IMR-90 (cell line): Measurements from ENCODE around the gene TMEM263. TPM values are rescaled to one million over a fixed set of nuclear protein-coding genes. Genes with fewer than 3 reads are reported as not detected.
A peak's percentile ranks its signal among the peaks of the same experiment; 100 is the strongest.

Experiments
- ATAC-seq: fragments of 200-7000 bp; cut with Tn5 transposase; 2 replicates; pipeline ENCODE4 v1.9.1; 2020; ENCODE audit warnings: low read depth, mild to moderate bottlenecking, moderate library complexity
- BruUV-seq: library from RNA; stranded (reverse); fragments of 400-500 nt; replicated peaks from 2 replicates; lab custom pipeline; 2021; lab: Mats Ljungman, UMichigan
- CTCF ChIA-PET: fragments of 300-600 bp; formaldehyde crosslinking; extraction: SDS; loops from one replicate; lab custom pipeline; 2021; ENCODE audit warnings: antibody characterized with exemption; lab: Yijun Ruan, JAX
- POLR2A ChIA-PET: fragments of 300-600 bp; sonication (Branson Sonifier 250); formaldehyde crosslinking; loops from one replicate; lab custom pipeline; 2022; ENCODE audit warnings: antibody characterized with exemption; ENCODE audit not compliant: unreplicated experiment; lab: Charles Lee
- DNase-seq: peaks from one replicate; pipeline ENCODE4 v3.0.0; 2013
- H2AFZ ChIP-seq: replicated peaks from 2 replicates; pipeline ENCODE3; 2013; ENCODE audit warnings: low read length, mild to moderate bottlenecking; ENCODE audit not compliant: poor library complexity
- H2AK5ac ChIP-seq: 2 replicates; pipeline ENCODE4 v1.6.1; 2013; ENCODE audit warnings: low read depth, low read length, inconsistent platforms
- H2AK9ac ChIP-seq: replicated peaks from 2 replicates; pipeline ENCODE3; 2013; ENCODE audit warnings: mild to moderate bottlenecking, low read depth, low read length, moderate library complexity; ENCODE audit not compliant: poor library complexity
- H2BK120ac ChIP-seq: 2 replicates; pipeline ENCODE4 v1.6.1; 2013; ENCODE audit warnings: low read depth, low read length, inconsistent platforms
- H2BK15ac ChIP-seq: 3 replicates; pipeline ENCODE4 v1.6.1; 2013; ENCODE audit warnings: low read depth, low read length, inconsistent platforms
- H2BK20ac ChIP-seq: 2 replicates; pipeline ENCODE4 v1.6.1; 2013; ENCODE audit warnings: low read depth, mild to moderate bottlenecking, inconsistent platforms, low read length, moderate library complexity
- H2BK5ac ChIP-seq: 2 replicates; pipeline ENCODE4 v1.6.1; 2013; ENCODE audit warnings: mild to moderate bottlenecking, low read depth, low read length, inconsistent platforms; ENCODE audit not compliant: poor library complexity, severe bottlenecking
- H3K14ac ChIP-seq: replicated peaks from 2 replicates; pipeline ENCODE4 v1.6.1; 2013; ENCODE audit warnings: low read depth, low read length, inconsistent platforms
- H3K18ac ChIP-seq: 2 replicates; pipeline ENCODE4 v1.6.1; 2013; ENCODE audit warnings: low read depth, low read length, control low read depth
- H3K23ac ChIP-seq: 2 replicates; pipeline ENCODE4 v1.6.1; 2013; ENCODE audit warnings: low read depth, low read length, inconsistent platforms
- H3K27ac ChIP-seq: 2 replicates; pipeline ENCODE4 v1.5.1; 2013; ENCODE audit warnings: mild to moderate bottlenecking, control low read depth, low read length; ENCODE audit not compliant: insufficient read depth
- H3K27me3 ChIP-seq: 2 replicates; pipeline ENCODE4 v1.6.1; 2013; ENCODE audit warnings: low read length; ENCODE audit not compliant: control insufficient read depth, insufficient read depth
- H3K36me3 ChIP-seq: 2 replicates; pipeline ENCODE4 v1.6.1; 2013; ENCODE audit warnings: low read length, mixed read lengths; ENCODE audit not compliant: control insufficient read depth, insufficient read depth
- H3K4ac ChIP-seq: 2 replicates; pipeline ENCODE4 v1.6.1; 2013; ENCODE audit warnings: low read depth, low read length, inconsistent platforms
- H3K4me1 ChIP-seq: 2 replicates; pipeline ENCODE4 v1.6.1; 2013; ENCODE audit warnings: low read length, mixed read lengths; ENCODE audit not compliant: control insufficient read depth, insufficient read depth
- H3K4me2 ChIP-seq: 2 replicates; pipeline ENCODE4 v1.6.1; 2013; ENCODE audit warnings: low read depth, mild to moderate bottlenecking, control low read depth, low read length, moderate library complexity
- H3K4me3 ChIP-seq: 2 replicates; pipeline ENCODE4 v1.5.1; 2013; ENCODE audit warnings: low read depth, mild to moderate bottlenecking, control low read depth, low read length, moderate library complexity; ENCODE audit not compliant: insufficient read depth
- H3K56ac ChIP-seq: 2 replicates; pipeline ENCODE4 v1.6.1; 2013; ENCODE audit warnings: low read length, inconsistent platforms; ENCODE audit not compliant: insufficient read depth; ENCODE audit errors: extremely low read depth
- H3K79me1 ChIP-seq, 2 experiments: 2 replicates each; pipeline ENCODE4 v1.6.1; 2013; ENCODE audit warnings: low read length in 2 of 2, inconsistent platforms in 1 of 2, low read depth in 1 of 2
- H3K9ac ChIP-seq: 2 replicates; pipeline ENCODE4 v1.6.1; 2013; ENCODE audit warnings: low read depth, low read length, control low read depth
- H3K9me1 ChIP-seq: 2 replicates; pipeline ENCODE4 v1.6.1; 2013; ENCODE audit warnings: low read length, inconsistent platforms; ENCODE audit not compliant: insufficient read depth
- H3K9me3 ChIP-seq: 2 replicates; pipeline ENCODE4 v1.6.1; 2013; ENCODE audit warnings: low read length; ENCODE audit not compliant: control insufficient read depth, insufficient read depth
- H4K20me1 ChIP-seq: 2 replicates; pipeline ENCODE4 v1.6.1; 2013; ENCODE audit warnings: low read length, inconsistent platforms; ENCODE audit not compliant: insufficient read depth
- H4K5ac ChIP-seq: 2 replicates; pipeline ENCODE4 v1.6.1; 2013; ENCODE audit warnings: mild to moderate bottlenecking, low read depth, low read length, control low read depth
- H4K8ac ChIP-seq, 2 experiments: 2 replicates each; pipeline ENCODE4 v1.6.1; 2013; ENCODE audit warnings: low read depth in 2 of 2, low read length in 2 of 2, control low read depth in 1 of 2, inconsistent platforms in 1 of 2
- H4K91ac ChIP-seq: 2 replicates; pipeline ENCODE4 v1.6.1; 2013; ENCODE audit warnings: low read depth, low read length, inconsistent platforms; ENCODE audit not compliant: insufficient read depth
- BHLHE40 ChIP-seq: fragments of 150-350 bp; IDR thresholded peaks from 2 replicates; pipeline ENCODE4 v1.6.1; 2016; ENCODE audit warnings: mild to moderate bottlenecking, low read depth, low read length
- CEBPB ChIP-seq: IDR thresholded peaks from 2 replicates; pipeline ENCODE4 v1.6.1; 2012; ENCODE audit warnings: low read depth, low read length, improper control_type of control experiment
- FOS ChIP-seq: fragments of 150-350 bp; IDR thresholded peaks from 2 replicates; pipeline ENCODE4 v1.6.1; 2016; ENCODE audit warnings: low read depth, low read length
- NFE2L2 ChIP-seq: fragments of 150-350 bp; IDR thresholded peaks from 2 replicates; pipeline ENCODE4 v1.6.1; 2016; ENCODE audit warnings: low read depth, mild to moderate bottlenecking, low read length
- RCOR1 ChIP-seq: IDR thresholded peaks from 2 replicates; pipeline ENCODE4 v1.6.1; 2012; ENCODE audit warnings: mild to moderate bottlenecking, low read length, improper control_type of control experiment; ENCODE audit not compliant: insufficient replicate concordance
- SMC3 ChIP-seq: fragments of 150-350 bp; IDR thresholded peaks from 2 replicates; pipeline ENCODE4 v1.6.1; 2016; ENCODE audit warnings: low read depth, mild to moderate bottlenecking, antibody characterized with exemption, low read length, moderate library complexity
- WGBS, 2 experiments: methylation state at CpG; one replicate each; pipeline versions ENCODE4 v1.1.5 to v1.1.7; 2013; ENCODE audit warnings: missing lambda C conversion rate in 2 of 2; ENCODE audit not compliant: insufficient read length in 1 of 2; ENCODE audit errors: extremely low coverage in 2 of 2; 5-methylcytosine and 5-hydroxymethylcytosine counted together
- dilution Hi-C: fragments of 300-500 bp; cut with HindIII; formaldehyde crosslinking; loops from one replicate; pipeline ENCODE4 v1.14.3; 2018; ENCODE audit warnings: low sequenced_read_pairs; ENCODE audit not compliant: unreplicated experiment
- in situ Hi-C: fragments of 300-500 bp; cut with MboI; formaldehyde crosslinking; loops from 3 replicates; pipeline ENCODE4 v1.14.3; 2019; ENCODE audit warnings: low sequenced_read_pairs, inconsistent platforms, mixed read lengths
- intact Hi-C: fragments of 100-400 bp; cut with micrococcal nuclease; formaldehyde crosslinking; loops from 2 replicates; pipeline ENCODE4 v1.10.0; 2022
- polyA plus RNA-seq, 3 experiments: library from polyadenylated mRNA; depleted of rRNA; stranded (reverse); fragments of >200 nt; gene quantifications; 2 replicates each; pipeline ENCODE4 v1.2.3, GENCODE V29; 2012; ENCODE audit warnings: low replicate concordance in 1 of 3
- total RNA-seq: library from RNA; depleted of rRNA; stranded (reverse); fragments of >200 nt; gene quantifications from 2 replicates; pipeline ENCODE4 v1.2.3, GENCODE V29; 2012
- TF ChIP-seq, protein P1 (sequence below): fragments of 150-350 bp; IDR thresholded peaks from 2 replicates; pipeline ENCODE4 v1.6.1; 2016; ENCODE audit warnings: low read depth, mild to moderate bottlenecking, low read length, moderate library complexity, borderline replicate concordance

TMEM263 gene
- total and polyA plus RNA-seq, 2 of the 4 experiments (the other 2 are of a cell fraction): 47.9 to 99.7 TPM

GRCh38 chr12:106982229-106982628 lies 26.5 kb downstream of the TMEM263 start:
- H3K9me3 ChIP-seq: no peaks in the 10 kb centered on the region
- peaks cover 4% of the 10 kb centered on the region; the same call in 1 of the 2 replicates for H3K36me3 ChIP-seq
- no peak overlapping the region for H3K27ac ChIP-seq
- no peak overlapping the region for H3K4me3 ChIP-seq
- TF ChIP-seq SMC3 (no peak), CEBPB (no peak), RCOR1 (no peak), NFE2L2 (no peak), BHLHE40 (no peak), FOS (no peak)
- TF ChIP-seq, protein P1, sequence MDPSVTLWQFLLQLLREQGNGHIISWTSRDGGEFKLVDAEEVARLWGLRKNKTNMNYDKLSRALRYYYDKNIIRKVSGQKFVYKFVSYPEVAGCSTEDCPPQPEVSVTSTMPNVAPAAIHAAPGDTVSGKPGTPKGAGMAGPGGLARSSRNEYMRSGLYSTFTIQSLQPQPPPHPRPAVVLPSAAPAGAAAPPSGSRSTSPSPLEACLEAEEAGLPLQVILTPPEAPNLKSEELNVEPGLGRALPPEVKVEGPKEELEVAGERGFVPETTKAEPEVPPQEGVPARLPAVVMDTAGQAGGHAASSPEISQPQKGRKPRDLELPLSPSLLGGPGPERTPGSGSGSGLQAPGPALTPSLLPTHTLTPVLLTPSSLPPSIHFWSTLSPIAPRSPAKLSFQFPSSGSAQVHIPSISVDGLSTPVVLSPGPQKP: no peak
- H4K8ac ChIP-seq: no peak overlapping the region
- H4K5ac ChIP-seq: no peak overlapping the region
- in situ Hi-C loops (no loop called here), dilution Hi-C loops (no loop called here), intact Hi-C loops (no loop called here)
- H3K27me3 ChIP-seq: no peaks in the 10 kb centered on the region
- DNase-seq: peak; percentile 34
- H2AK9ac ChIP-seq: no peak overlapping the region
- no peak overlapping the region for H2AK5ac ChIP-seq
- no peak overlapping the region for H3K9ac ChIP-seq
- no peak overlapping the region for H3K18ac ChIP-seq
- H3K9me1 ChIP-seq: peaks cover 18% of the 10 kb centered on the region; the same call in 1 of the 2 replicates
- no peak overlapping the region for H2BK5ac ChIP-seq
- whole genome bisulfite sequencing, 2 experiments: no CpG with 5 or more reads among the region's 1 CpG
- no peak overlapping the region for H2BK20ac ChIP-seq
- no peak overlapping the region for H2BK120ac ChIP-seq
- no TSS peak for BruUV-seq
- H3K4ac ChIP-seq: no peak overlapping the region
- peaks cover 11 to 35% of the 10 kb centered on the region in 2 experiments for H3K79me1 ChIP-seq
- H3K56ac ChIP-seq: no peak overlapping the region
- ChIA-PET POLR2A (no interaction called here), CTCF (no interaction called here)
- H4K91ac ChIP-seq: no peak overlapping the region
- ATAC-seq: no peak
- H3K4me2 ChIP-seq: no peak overlapping the region
- 0 out of 2 replicates have a peak, but pooled peaks cover 7% of the 10 kb centered on the region for H4K20me1 ChIP-seq
- H2AFZ ChIP-seq: no peak overlapping the region
- H3K23ac ChIP-seq: no peak overlapping the region
- H3K14ac ChIP-seq: no peak overlapping the region
- peaks cover 5% of the 10 kb centered on the region for H3K4me1 ChIP-seq
- H2BK15ac ChIP-seq: no peak overlapping the region
